ENCODE measurements around the gene STIM1. TPM values are rescaled to one million over a fixed set of nuclear protein-coding genes. Genes with fewer than 3 reads are reported as not detected.
"Not testable (repeated sequence)": the region's sequence is repeated elsewhere in the genome, so short reads cannot be mapped to it uniquely, and the experiment has no call there.

Gene STIM1
- total RNA-seq, 2 experiments from 2014 or later: 98.8 to 101 TPM

DNA sequence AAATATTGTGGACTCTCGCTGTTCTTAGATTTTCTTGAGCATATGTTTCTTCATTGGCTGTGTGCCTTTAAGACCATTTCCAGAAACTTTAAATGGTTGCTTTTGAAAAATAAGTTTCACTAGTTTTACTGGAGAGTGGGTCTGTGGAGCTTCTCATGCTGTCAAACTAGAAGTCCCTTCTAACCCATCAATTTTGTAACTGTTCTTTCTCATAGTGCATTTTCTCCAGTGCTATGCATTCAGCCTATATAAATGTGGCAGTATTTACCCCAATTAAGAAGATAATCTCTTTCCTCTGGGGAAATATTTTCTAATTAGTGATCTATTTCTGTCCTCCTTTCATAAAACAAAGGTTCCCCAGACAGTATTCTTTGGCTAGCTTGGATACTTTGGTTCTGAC is 141.2 kb downstream of the STIM1 start:
- no peak for DNase-seq
- peaks cover 14% of the 10 kb centered on the region for H3K9me3 Mint-ChIP-seq
- no peak for ATAC-seq (ENCODE audit: low read depth)
- peaks cover 46% of the 10 kb centered on the region for H3K36me3 Mint-ChIP-seq
- POLR2A ChIA-PET: interaction anchor here (1.0 kb wide), 1 partner anchor 59 kb away, joined by 3 read pairs; no protein-coding TSS in a partner anchor
- no peaks in the 10 kb centered on the region for H3K27me3 Mint-ChIP-seq
- no peak overlapping the region for H3K4me3 Mint-ChIP-seq
- H3K27ac Mint-ChIP-seq: no peak overlapping the region
- H3K4me1 Mint-ChIP-seq: peaks cover 17% of the 10 kb centered on the region

- H3K4me1 Mint-ChIP-seq: peaks cover 16% of the 10 kb centered on the region
- H3K9me3 Mint-ChIP-seq; POLR2A ChIA-PET; DNase-seq; H3K27me3 Mint-ChIP-seq; ATAC-seq (ENCODE audit: low read depth); H3K4me3 Mint-ChIP-seq; H3K27ac Mint-ChIP-seq: not testable (repeated sequence)
- peaks cover 15% of the 10 kb centered on the region for H3K36me3 Mint-ChIP-seq
Observed at GRCh38 chr11:4004753-4005152, 149.3 kb downstream of the STIM1 start.

GRCh38 chr11:4006946-4007680 is 151.6 kb downstream of the STIM1 start:
- Mint-ChIP-seq H3K4me1 (peaks cover 16% of the 10 kb centered on the region), H3K27me3 (no peaks in the 10 kb centered on the region), H3K9me3 (peaks cover 7% of the 10 kb centered on the region), H3K27ac (no peak overlapping the region), H3K36me3 (peaks cover 25% of the 10 kb centered on the region), H3K4me3 (no peak overlapping the region)
- DNase-seq (no peak), ATAC-seq (ENCODE audit: low read depth) (no peak)
- POLR2A ChIA-PET: no interaction called here

DNA sequence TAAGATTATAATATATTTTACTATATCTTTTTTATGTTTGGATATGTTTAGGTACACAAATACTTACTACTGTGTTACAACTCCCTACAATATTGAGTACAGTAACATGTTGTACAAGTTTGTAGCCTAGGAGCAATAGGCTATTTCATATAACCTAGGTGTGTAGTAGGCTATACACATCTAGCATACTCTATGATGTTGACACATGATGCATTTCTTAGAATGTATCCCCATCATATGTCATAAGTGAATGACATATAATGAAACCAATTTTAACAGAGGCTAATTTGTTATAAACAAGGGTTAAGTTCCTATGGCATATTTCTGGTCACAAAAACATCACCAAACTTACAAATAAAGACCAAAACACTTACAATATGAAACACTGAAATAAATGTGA is 152.7 kb downstream of the STIM1 start:
- Mint-ChIP-seq H3K36me3 (peaks cover 28% of the 10 kb centered on the region), H3K27me3 (no peaks in the 10 kb centered on the region), H3K27ac (no peak overlapping the region), H3K4me3 (no peak overlapping the region), H3K4me1 (peaks cover 16% of the 10 kb centered on the region), H3K9me3 (peaks cover 9% of the 10 kb centered on the region)
- no peak for DNase-seq
- no peak for ATAC-seq (ENCODE audit: low read depth)
- POLR2A ChIA-PET: no interaction called here

DNA sequence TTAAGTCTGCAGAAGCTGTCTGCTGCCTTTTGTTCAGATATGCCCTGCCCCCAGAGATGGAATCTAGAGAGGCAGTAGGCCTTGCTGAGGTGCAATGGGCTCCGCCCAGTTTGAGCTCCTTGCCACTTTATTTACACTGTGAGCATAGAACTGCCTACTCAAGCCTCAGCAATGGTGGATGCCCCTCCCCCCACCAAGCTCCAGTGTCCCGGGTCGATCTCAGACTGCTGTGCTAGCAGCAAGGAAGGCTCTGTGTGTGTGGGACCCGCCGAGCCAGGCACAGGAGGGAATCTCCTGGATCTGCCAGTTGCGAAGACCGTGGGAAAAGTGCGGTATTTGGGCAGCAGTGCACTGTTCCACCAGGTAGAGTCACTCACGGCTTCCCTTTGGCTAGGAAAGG is 161.1 kb downstream of the STIM1 start:
- H3K4me1 Mint-ChIP-seq: peaks cover 19% of the 10 kb centered on the region
- H3K4me3 Mint-ChIP-seq; DNase-seq; POLR2A ChIA-PET; ATAC-seq (ENCODE audit: low read depth); H3K9me3 Mint-ChIP-seq; H3K27ac Mint-ChIP-seq; H3K27me3 Mint-ChIP-seq: not testable (repeated sequence)
- H3K36me3 Mint-ChIP-seq: peaks cover 39% of the 10 kb centered on the region

DNA sequence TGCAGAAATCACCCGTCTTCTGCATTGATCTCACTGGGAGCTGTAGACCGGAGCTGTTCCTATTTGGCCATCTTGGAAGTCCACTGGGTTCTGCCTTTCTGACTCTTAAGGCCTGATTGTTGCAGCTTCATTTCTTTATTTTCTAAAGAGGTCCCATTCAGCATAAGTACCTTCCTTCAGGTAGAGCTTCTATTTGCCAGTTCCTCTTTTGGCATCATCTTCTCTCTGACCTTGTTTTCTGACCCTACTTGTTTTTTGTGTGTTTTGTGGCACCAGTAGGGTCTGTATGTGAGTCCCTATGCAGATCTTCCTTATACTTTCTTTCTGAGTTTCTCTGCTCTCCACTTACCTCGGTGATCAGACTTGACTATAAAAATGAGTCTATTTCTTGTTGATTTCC is 161.7 kb downstream of the STIM1 start:
- H3K27ac Mint-ChIP-seq: no peak overlapping the region
- peaks cover 35% of the 10 kb centered on the region for H3K36me3 Mint-ChIP-seq
- H3K9me3 Mint-ChIP-seq: peaks cover 7% of the 10 kb centered on the region
- ATAC-seq (ENCODE audit: low read depth) (no peak), DNase-seq (no peak)
- no peaks in the 10 kb centered on the region for H3K27me3 Mint-ChIP-seq
- POLR2A ChIA-PET: no interaction called here
- peaks cover 19% of the 10 kb centered on the region for H3K4me1 Mint-ChIP-seq
- no peak overlapping the region for H3K4me3 Mint-ChIP-seq

DNA sequence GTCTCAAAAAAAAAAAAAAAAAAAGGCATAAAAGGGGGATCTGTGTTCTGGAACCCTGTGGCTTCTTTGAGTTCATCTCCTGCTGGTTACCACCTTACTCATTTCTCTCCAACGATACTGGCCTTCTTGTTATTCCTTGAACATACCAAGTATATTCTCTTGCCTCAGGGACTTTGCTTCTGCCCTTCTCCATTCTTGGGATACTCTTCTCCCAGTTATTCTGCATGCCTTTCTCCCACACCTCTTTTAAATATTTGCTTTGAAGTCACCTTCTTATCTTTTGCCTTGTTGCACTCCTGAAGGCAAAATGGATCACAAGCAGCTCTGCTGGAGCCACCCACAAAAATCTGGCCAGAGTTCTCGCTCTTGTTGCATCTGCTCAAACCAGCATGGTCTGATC is 163.2 kb downstream of the STIM1 start:
- no peak overlapping the region for H3K4me3 Mint-ChIP-seq

GRCh38 chr11:4019891-4020290 is 164.4 kb downstream of the STIM1 start:
- H3K36me3 Mint-ChIP-seq: peaks cover 45% of the 10 kb centered on the region
- H3K4me1 Mint-ChIP-seq: peaks cover 14% of the 10 kb centered on the region

More for the DNA sequence above, 163.2 kb downstream of the STIM1 start:
- Mint-ChIP-seq H3K36me3 (peaks cover 39% of the 10 kb centered on the region), H3K9me3 (peaks cover 6% of the 10 kb centered on the region), H3K4me1 (peaks cover 19% of the 10 kb centered on the region), H3K27ac (no peak overlapping the region), H3K27me3 (no peaks in the 10 kb centered on the region)
- no peak for ATAC-seq (ENCODE audit: low read depth)
- no peak for DNase-seq
- POLR2A ChIA-PET: no interaction called here

GRCh38 chr11:4022669-4023068 is 167.2 kb downstream of the STIM1 start:
- DNase-seq (no peak), ATAC-seq (ENCODE audit: low read depth) (no peak)
- POLR2A ChIA-PET: no interaction called here
- Mint-ChIP-seq H3K27me3 (no peaks in the 10 kb centered on the region), H3K4me3 (no peak overlapping the region), H3K36me3 (peaks cover 58% of the 10 kb centered on the region), H3K9me3 (peaks cover 3% of the 10 kb centered on the region), H3K4me1 (peaks cover 10% of the 10 kb centered on the region), H3K27ac (no peak overlapping the region)

More at GRCh38 chr11:4019891-4020290, 164.4 kb downstream of the STIM1 start:
- Mint-ChIP-seq H3K27ac (no peak overlapping the region), H3K27me3 (no peaks in the 10 kb centered on the region), H3K9me3 (peaks cover 3% of the 10 kb centered on the region), H3K4me3 (no peak overlapping the region)
- no peak for ATAC-seq (ENCODE audit: low read depth)
- POLR2A ChIA-PET: no interaction called here
- DNase-seq: no peak

GRCh38 chr11:4025248-4025966 is 169.9 kb downstream of the STIM1 start:
- POLR2A ChIA-PET: interaction anchor here (0.6 kb wide), 1 partner anchor 138 kb away, joined by 4 read pairs; no protein-coding TSS in a partner anchor
- ATAC-seq (ENCODE audit: low read depth): no peak
- no peak overlapping the region for H3K27ac Mint-ChIP-seq
- peaks cover 71% of the 10 kb centered on the region for H3K36me3 Mint-ChIP-seq
- peaks cover 3% of the 10 kb centered on the region for H3K4me1 Mint-ChIP-seq
- no peaks in the 10 kb centered on the region for H3K27me3 Mint-ChIP-seq
- peaks cover 3% of the 10 kb centered on the region for H3K9me3 Mint-ChIP-seq
- DNase-seq: no peak
- H3K4me3 Mint-ChIP-seq: no peak overlapping the region

GRCh38 chr11:4025967-4026324 is 170.5 kb downstream of the STIM1 start:
- POLR2A ChIA-PET: no interaction called here
- H3K4me1 Mint-ChIP-seq: peaks cover 3% of the 10 kb centered on the region
- ATAC-seq (ENCODE audit: low read depth) (no peak), DNase-seq (no peak)
- H3K27me3 Mint-ChIP-seq: no peaks in the 10 kb centered on the region
- no peak overlapping the region for H3K27ac Mint-ChIP-seq
- H3K36me3 Mint-ChIP-seq: peaks cover 68% of the 10 kb centered on the region
- no peak overlapping the region for H3K4me3 Mint-ChIP-seq
- peaks cover 3% of the 10 kb centered on the region for H3K9me3 Mint-ChIP-seq

- no peak overlapping the region for H3K27ac Mint-ChIP-seq
- ATAC-seq (ENCODE audit: low read depth): no peak
- peaks cover 4% of the 10 kb centered on the region for H3K9me3 Mint-ChIP-seq
- POLR2A ChIA-PET: no interaction called here
- no peaks in the 10 kb centered on the region for H3K27me3 Mint-ChIP-seq
- H3K36me3 Mint-ChIP-seq: peaks cover 69% of the 10 kb centered on the region
- no peak overlapping the region for H3K4me3 Mint-ChIP-seq
- peaks cover 3% of the 10 kb centered on the region for H3K4me1 Mint-ChIP-seq
- DNase-seq: no peak
Observed at GRCh38 chr11:4026389-4026788, 170.9 kb downstream of the STIM1 start.

GRCh38 chr11:4027746-4028145 is 172.3 kb downstream of the STIM1 start:
- H3K9me3 Mint-ChIP-seq: peaks cover 5% of the 10 kb centered on the region
- peaks cover 73% of the 10 kb centered on the region for H3K36me3 Mint-ChIP-seq
- H3K27me3 Mint-ChIP-seq: no peaks in the 10 kb centered on the region
- no peak overlapping the region for H3K27ac Mint-ChIP-seq
- no peak overlapping the region for H3K4me3 Mint-ChIP-seq
- ATAC-seq (ENCODE audit: low read depth): no peak
- no peak for DNase-seq
- peaks cover 3% of the 10 kb centered on the region for H3K4me1 Mint-ChIP-seq
- POLR2A ChIA-PET: interaction anchor here (0.7 kb wide), 1 partner anchor 30 kb away, joined by 3 read pairs; no protein-coding TSS in a partner anchor

DNA sequence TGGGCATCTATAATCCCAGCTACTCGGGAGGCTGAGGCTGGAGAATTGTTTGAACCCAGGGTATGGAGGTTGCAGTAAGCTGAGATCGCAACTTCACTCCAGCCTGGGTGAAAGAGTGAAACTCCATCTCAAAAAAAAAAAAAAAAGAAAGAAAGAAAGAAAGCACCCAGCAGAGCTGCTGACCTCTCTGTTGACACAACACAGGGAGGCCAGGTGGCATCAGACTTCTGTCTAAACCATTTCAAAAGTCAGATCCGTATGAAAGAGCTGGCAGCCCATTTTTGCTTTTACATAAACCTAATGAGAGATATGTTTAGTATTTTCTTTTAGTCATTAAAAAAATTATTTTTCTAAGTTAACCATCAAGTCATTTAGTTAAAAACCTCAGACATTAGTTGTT is 174.7 kb downstream of the STIM1 start:
- H3K27me3 Mint-ChIP-seq: no peaks in the 10 kb centered on the region
- ATAC-seq (ENCODE audit: low read depth) (no peak), DNase-seq (no peak)
- H3K27ac Mint-ChIP-seq: no peak overlapping the region
- H3K4me3 Mint-ChIP-seq: no peak overlapping the region
- peaks cover 65% of the 10 kb centered on the region for H3K36me3 Mint-ChIP-seq
- H3K9me3 Mint-ChIP-seq: peaks cover 10% of the 10 kb centered on the region
- peaks cover 4% of the 10 kb centered on the region for H3K4me1 Mint-ChIP-seq
- POLR2A ChIA-PET: no interaction called here
